SK-MEL-5 (cell line): Measurements from ENCODE around the gene ZFP90. TPM values are rescaled to one million over a fixed set of nuclear protein-coding genes. Genes with fewer than 3 reads are reported as not detected.

Experiments
- small RNA-seq, 2 experiments: library from RNA; depleted of rRNA; stranded (forward); fragments of <200 nt; gene quantifications; one replicate each; pipeline ENCODE3, GENCODE V24; 2014
- total RNA-seq: library from RNA; depleted of rRNA; stranded (reverse); fragments of >200 nt; shearing (Covaris generic); gene quantifications from 2 replicates; pipeline ENCODE4 v1.2.3, GENCODE V29; 2014; rRNA removed

ZFP90 gene
- total RNA-seq, 1 experiment from 2014 or later = 10.0 TPM

Small RNA genes within 50 kb of the gene (small RNA-seq; reads per million reads assigned to genes)
- gene RNU4-36P = 0 to 0.02 reads per million in 2 experiments

Other genes with a start within 250 kb of the ZFP90 start
- gene SLC7A6OS, start 228.3 kb upstream of the ZFP90 start, total RNA-seq = 20.2 and 21.9 TPM in 2 replicates
- gene PRMT7, start 228.3 kb upstream of the ZFP90 start, total RNA-seq = 53.5 and 56.6 TPM in 2 replicates
- 0.03 and 0.77 TPM in 2 replicates for gene SMPD3, start 90.8 kb upstream of the ZFP90 start, total RNA-seq
- 0.55 TPM in 1 of 2 replicates, not detected in the other for gene CDH3, start 106.0 kb downstream of the ZFP90 start, total RNA-seq
- 5.4 and 6.0 TPM in 2 replicates for gene CDH1, start 198.0 kb downstream of the ZFP90 start, total RNA-seq